Suprapubic skin (tissue), 4 donors: ENCODE data around the gene GRID1. TPM values are rescaled to one million over a fixed set of nuclear protein-coding genes. Genes with fewer than 3 reads are reported as not detected.

Source experiments
- DNase-seq, 2 donors: peaks; one replicate each; pipeline ENCODE4 v3.0.0-alpha.2; 2019; ENCODE audit warnings: low spot score in 2 of 2
- H3K27ac ChIP-seq: fragments of 200-600 bp; sonication (generic); one replicate; pipeline ENCODE4 v1.5.1; 2019
- H3K27me3 ChIP-seq: fragments of 200-600 bp; sonication (generic); one replicate; pipeline ENCODE4 v1.5.1; 2019
- H3K36me3 ChIP-seq: fragments of 200-600 bp; sonication (generic); one replicate; pipeline ENCODE4 v1.5.1; 2019
- H3K4me1 ChIP-seq: fragments of 200-600 bp; sonication (generic); one replicate; pipeline ENCODE4 v1.5.1; 2019
- H3K4me3 ChIP-seq: fragments of 200-600 bp; sonication (generic); one replicate; pipeline ENCODE4 v1.5.1; 2019; ENCODE audit warnings: mild to moderate bottlenecking
- H3K9me3 ChIP-seq: fragments of 200-600 bp; sonication (generic); one replicate; pipeline ENCODE4 v1.5.1; 2019
- EP300 ChIP-seq: sonication (generic); formaldehyde crosslinking; IDR thresholded peaks from one replicate; pipeline ENCODE4 v1.6.1; 2017; ENCODE audit warnings: antibody characterized with exemption
- POLR2A ChIP-seq, 2 donors: fragments of 450-650 bp; IDR thresholded peaks; one replicate each; pipeline ENCODE4 v1.6.1; 2017; ENCODE audit warnings: antibody characterized with exemption in 2 of 2, mild to moderate bottlenecking in 2 of 2, moderate library complexity in 2 of 2
- POLR2AphosphoS5 ChIP-seq, 3 donors: sonication (generic); formaldehyde crosslinking; IDR thresholded peaks; one replicate each; pipeline ENCODE4 v1.6.1; 2017; ENCODE audit warnings: antibody characterized with exemption in 3 of 3
- WGBS: methylation state at CpG from one replicate; pipeline ENCODE4 v1.1.5; 2018; 5-methylcytosine and 5-hydroxymethylcytosine counted together
- total RNA-seq, 4 donors: library from RNA; depleted of rRNA; stranded (reverse); fragments of >200 nt; gene quantifications; one replicate each; pipeline ENCODE4 v1.1.0, GENCODE V29; 2016
- TF ChIP-seq, protein P1 (sequence below), 2 donors: fragments of 200-600 bp in 1 of 2; fragments of 450-650 bp in 1 of 2; sonication (generic) in 1 of 2; IDR thresholded peaks; one replicate each; pipeline ENCODE4 v1.5.1; 2016 to 2019; ENCODE audit warnings: antibody characterized with exemption in 2 of 2, mild to moderate bottlenecking in 1 of 2, moderate library complexity in 1 of 2

GRID1 gene
- total RNA-seq, 4 donors from 2014 or later: 1.8 to 3.1 (median 2.4) TPM

DNA sequence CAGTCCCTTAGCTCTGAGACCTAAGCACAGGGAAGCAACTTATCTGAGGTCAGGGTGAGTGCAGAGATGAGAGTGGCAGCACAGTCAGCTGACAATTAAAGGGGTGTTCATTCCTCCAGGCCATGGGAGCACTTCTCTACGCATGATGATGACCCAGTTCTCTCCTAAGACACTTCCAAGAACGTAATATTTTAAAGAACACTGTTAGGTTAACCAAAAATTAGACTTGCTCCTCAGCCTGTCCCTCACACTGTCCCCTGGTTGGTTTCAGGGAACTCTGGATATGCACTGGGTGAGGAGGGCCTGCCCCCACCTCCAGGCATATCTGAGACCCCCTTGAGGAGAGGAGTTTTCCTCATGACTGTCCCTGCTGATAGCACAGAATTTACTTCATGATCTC is 767.5 kb downstream of the GRID1 start:
- Histone ChIP-seq H3K9me3 (no peaks in the 10 kb centered on the region), H3K4me3 (no peak overlapping the region), H3K36me3 (no peaks in the 10 kb centered on the region), H3K27me3 (no peaks in the 10 kb centered on the region), H3K4me1 (no peaks in the 10 kb centered on the region), H3K27ac (no peak overlapping the region)
- peak in 1 of 2 donors; percentile 37 for DNase-seq
- TF ChIP-seq, protein P1, sequence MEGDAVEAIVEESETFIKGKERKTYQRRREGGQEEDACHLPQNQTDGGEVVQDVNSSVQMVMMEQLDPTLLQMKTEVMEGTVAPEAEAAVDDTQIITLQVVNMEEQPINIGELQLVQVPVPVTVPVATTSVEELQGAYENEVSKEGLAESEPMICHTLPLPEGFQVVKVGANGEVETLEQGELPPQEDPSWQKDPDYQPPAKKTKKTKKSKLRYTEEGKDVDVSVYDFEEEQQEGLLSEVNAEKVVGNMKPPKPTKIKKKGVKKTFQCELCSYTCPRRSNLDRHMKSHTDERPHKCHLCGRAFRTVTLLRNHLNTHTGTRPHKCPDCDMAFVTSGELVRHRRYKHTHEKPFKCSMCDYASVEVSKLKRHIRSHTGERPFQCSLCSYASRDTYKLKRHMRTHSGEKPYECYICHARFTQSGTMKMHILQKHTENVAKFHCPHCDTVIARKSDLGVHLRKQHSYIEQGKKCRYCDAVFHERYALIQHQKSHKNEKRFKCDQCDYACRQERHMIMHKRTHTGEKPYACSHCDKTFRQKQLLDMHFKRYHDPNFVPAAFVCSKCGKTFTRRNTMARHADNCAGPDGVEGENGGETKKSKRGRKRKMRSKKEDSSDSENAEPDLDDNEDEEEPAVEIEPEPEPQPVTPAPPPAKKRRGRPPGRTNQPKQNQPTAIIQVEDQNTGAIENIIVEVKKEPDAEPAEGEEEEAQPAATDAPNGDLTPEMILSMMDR (IDR thresholded peaks at IDR 0.05): no peak
- TF ChIP-seq EP300: no peak
- TF ChIP-seq POLR2AphosphoS5 (IDR thresholded peaks at IDR 0.05): no peak
- TF ChIP-seq POLR2A (IDR thresholded peaks at IDR 0.05): no peak
- WGBS: 88% methylated on average over 2 of the region's 2 CpGs

DNA sequence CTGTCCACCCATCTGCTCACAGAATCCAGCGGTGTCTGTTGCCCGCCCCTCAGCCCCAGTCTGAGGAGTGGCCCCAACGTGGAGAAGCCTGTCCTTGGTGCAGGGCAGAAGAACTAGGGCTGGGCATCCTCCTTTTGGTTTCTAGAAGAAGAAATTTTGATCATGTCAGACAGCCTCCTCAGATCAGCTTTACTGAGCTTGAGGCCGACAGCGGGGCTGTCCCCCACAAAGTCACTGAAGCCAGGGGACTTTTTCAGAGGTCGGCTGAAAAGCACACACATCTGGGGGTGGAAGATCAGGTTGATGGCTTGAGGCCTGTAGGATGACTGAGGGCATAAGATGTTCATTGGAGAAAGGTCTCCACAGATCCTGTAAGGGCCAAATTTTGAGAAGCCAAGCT is 767.9 kb downstream of the GRID1 start:
- TF ChIP-seq POLR2AphosphoS5 (IDR thresholded peaks at IDR 0.05) (no peak), EP300 (no peak), POLR2A (IDR thresholded peaks at IDR 0.05) (no peak)
- TF ChIP-seq, protein P1 (IDR thresholded peaks at IDR 0.05): no peak
- Histone ChIP-seq H3K36me3 (no peaks in the 10 kb centered on the region), H3K4me1 (no peaks in the 10 kb centered on the region), H3K27me3 (no peaks in the 10 kb centered on the region), H3K27ac (no peak overlapping the region), H3K9me3 (no peaks in the 10 kb centered on the region), H3K4me3 (no peak overlapping the region)
- 88% methylated on average over 6 of the region's 6 CpGs for WGBS
- DNase-seq: peak in 1 of 2 donors; percentile 57

DNA sequence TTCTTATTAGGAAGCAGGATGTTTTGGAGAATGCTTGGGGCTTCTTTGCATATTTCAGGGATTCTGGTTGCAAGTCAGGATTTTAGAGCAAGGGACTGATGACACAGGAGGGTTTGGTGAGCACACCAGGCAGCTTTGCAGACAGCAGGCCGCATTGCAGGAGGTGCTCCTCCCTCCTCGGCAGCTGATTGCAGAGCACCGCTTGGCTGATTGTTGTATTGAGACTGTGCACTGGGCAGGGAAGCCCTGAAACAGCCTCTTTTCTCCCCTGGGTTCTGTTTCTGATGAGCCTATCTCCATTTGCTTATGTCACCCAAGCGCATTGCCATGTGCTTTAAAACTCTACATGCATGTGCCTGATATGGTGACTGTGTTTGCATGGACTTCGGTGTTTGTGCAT is 769.6 kb downstream of the GRID1 start:
- Histone ChIP-seq H3K4me1 (no peaks in the 10 kb centered on the region), H3K27me3 (no peaks in the 10 kb centered on the region), H3K36me3 (no peaks in the 10 kb centered on the region), H3K9me3 (no peaks in the 10 kb centered on the region), H3K4me3 (no peak overlapping the region), H3K27ac (no peak overlapping the region)
- DNase-seq: peak in 1 of 2 donors; percentile 29
- 86% methylated on average over 5 of the region's 5 CpGs for WGBS
- TF ChIP-seq POLR2AphosphoS5 (IDR thresholded peaks at IDR 0.05) (no peak), EP300 (no peak)
- TF ChIP-seq, protein P1 (IDR thresholded peaks at IDR 0.05): no peak

DNA sequence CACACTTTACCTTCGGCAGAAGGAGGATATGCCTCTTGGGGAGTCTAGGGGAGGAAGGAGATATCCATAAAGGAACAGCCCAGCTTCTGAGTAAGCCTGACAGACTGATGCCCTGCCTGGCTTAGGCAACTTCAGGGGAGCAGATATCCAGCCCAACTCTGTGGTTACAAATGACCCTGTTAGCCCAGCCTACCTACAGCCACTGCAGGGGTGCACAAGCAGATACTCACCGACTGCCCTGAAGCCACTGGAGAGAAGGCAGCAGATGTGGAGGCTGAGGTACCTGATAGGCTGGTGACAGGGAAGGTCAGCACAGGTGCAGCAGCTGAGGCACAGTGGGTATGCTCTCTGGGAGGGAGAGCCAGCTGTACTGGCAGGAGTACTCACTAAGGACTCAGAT is 770.2 kb downstream of the GRID1 start:
- 84% methylated on average over 2 of the region's 2 CpGs for WGBS
- Histone ChIP-seq H3K36me3 (no peaks in the 10 kb centered on the region), H3K9me3 (no peaks in the 10 kb centered on the region), H3K27ac (no peak overlapping the region), H3K4me1 (no peaks in the 10 kb centered on the region), H3K4me3 (no peak overlapping the region), H3K27me3 (no peaks in the 10 kb centered on the region)
- TF ChIP-seq POLR2A (IDR thresholded peaks at IDR 0.05) (no peak), POLR2AphosphoS5 (IDR thresholded peaks at IDR 0.05) (no peak), EP300 (no peak)
- TF ChIP-seq, protein P1 (IDR thresholded peaks at IDR 0.05): no peak
- peak in 1 of 2 donors; percentile 16 for DNase-seq

DNA sequence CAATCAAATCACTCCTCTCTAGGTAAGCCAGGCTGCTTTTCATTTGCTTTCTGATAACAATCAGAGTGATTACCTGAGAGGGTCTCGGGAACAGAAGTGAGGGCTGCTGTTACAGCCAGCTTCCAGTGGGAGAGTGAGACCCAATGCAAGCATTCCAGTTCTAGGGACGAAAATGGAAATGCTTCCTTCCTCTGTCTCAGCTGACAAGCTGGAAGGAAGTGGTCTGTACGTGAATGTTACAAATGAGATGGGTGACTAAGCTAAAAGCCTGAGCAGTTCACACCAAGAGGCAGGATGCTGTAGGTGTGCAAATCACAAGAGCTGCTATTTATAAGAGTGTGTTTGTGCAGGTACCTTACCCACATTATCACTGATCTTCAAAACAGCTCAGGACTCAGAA is 772.4 kb downstream of the GRID1 start:
- DNase-seq: no peak
- H3K9me3 ChIP-seq: no peaks in the 10 kb centered on the region
- H3K36me3 ChIP-seq: no peaks in the 10 kb centered on the region
- H3K4me3 ChIP-seq: no peak overlapping the region
- no peaks in the 10 kb centered on the region for H3K27me3 ChIP-seq
- H3K4me1 ChIP-seq: no peaks in the 10 kb centered on the region
- TF ChIP-seq, protein P1 (IDR thresholded peaks at IDR 0.05): no peak
- TF ChIP-seq EP300 (no peak), POLR2A (IDR thresholded peaks at IDR 0.05) (no peak)
- H3K27ac ChIP-seq: no peak overlapping the region
- WGBS: 71% methylated on average over 3 of the region's 3 CpGs
